Ectodermal cell (in vitro differentiated cells): ENCODE measurements around the gene NGB.
A peak's percentile ranks its signal among the peaks of the same experiment; 100 is the strongest.

Experiments
- H3K27ac ChIP-seq: 2 replicates; pipeline ENCODE4 v1.7.0; 2013; ENCODE audit warnings: mild to moderate bottlenecking, low read depth, low read length; ENCODE audit not compliant: insufficient read depth, poor library complexity, severe bottlenecking
- H3K27me3 ChIP-seq: 2 replicates; pipeline ENCODE4 v1.7.0; 2013; ENCODE audit warnings: mild to moderate bottlenecking, low read length; ENCODE audit not compliant: insufficient read depth, control insufficient read depth, poor library complexity, severe bottlenecking
- H3K36me3 ChIP-seq: one replicate; pipeline ENCODE4 v1.7.0; 2013; ENCODE audit warnings: low read length; ENCODE audit not compliant: control insufficient read depth, insufficient read depth
- H3K4me1 ChIP-seq: one replicate; pipeline ENCODE4 v1.7.0; 2013; ENCODE audit warnings: low read length; ENCODE audit not compliant: control insufficient read depth, insufficient read depth
- H3K4me3 ChIP-seq: 2 replicates; pipeline ENCODE4 v1.7.0; 2013; ENCODE audit warnings: low read depth, low read length, control low read depth; ENCODE audit not compliant: insufficient read depth
- H3K9me3 ChIP-seq: 2 replicates; pipeline ENCODE4 v1.7.0; 2013; ENCODE audit warnings: mild to moderate bottlenecking, low read length, moderate library complexity; ENCODE audit not compliant: control insufficient read depth
- WGBS, 2 experiments: methylation state at CpG; one replicate each; pipeline ENCODE4 v1.1.7; 2013; ENCODE audit warnings: missing lambda C conversion rate in 2 of 2; 5-methylcytosine and 5-hydroxymethylcytosine counted together

NGB gene

GRCh38 chr14:77278461-77279230, 7.6 kb upstream of the NGB start:
- WGBS, 2 experiments = 93 to 94% methylated on average over 14 of the region's 14 CpGs
- no peaks in the 10 kb centered on the region for H3K27me3 ChIP-seq
- H3K36me3 ChIP-seq = no peaks in the 10 kb centered on the region
- no peaks in the 10 kb centered on the region for H3K9me3 ChIP-seq
- H3K4me1 ChIP-seq = peaks cover 6% of the 10 kb centered on the region
- H3K4me3 ChIP-seq = no peak overlapping the region
- no peak overlapping the region for H3K27ac ChIP-seq

GRCh38 chr14:77276959-77277358, 6.0 kb upstream of the NGB start:
- Histone ChIP-seq H3K27ac (no peak overlapping the region), H3K27me3 (peaks cover 9% of the 10 kb centered on the region), H3K4me3 (no peak overlapping the region), H3K4me1 (peaks cover 6% of the 10 kb centered on the region), H3K9me3 (no peaks in the 10 kb centered on the region), H3K36me3 (no peaks in the 10 kb centered on the region)
- 90 to 92% methylated on average over 12 of the region's 12 CpGs for WGBS, 2 experiments

- Histone ChIP-seq H3K4me3 (no peak overlapping the region), H3K27ac (no peak overlapping the region), H3K27me3 (peaks cover 14% of the 10 kb centered on the region), H3K36me3 (no peaks in the 10 kb centered on the region), H3K4me1 (peaks cover 6% of the 10 kb centered on the region), H3K9me3 (no peaks in the 10 kb centered on the region)
- WGBS, 2 experiments = 89 to 92% methylated on average over 15 of the region's 15 CpGs
These were observed 5.4 kb upstream of the NGB start for GRCh38 chr14:77276295-77276935.

GRCh38 chr14:77275601-77276017, 4.6 kb upstream of the NGB start:
- no peaks in the 10 kb centered on the region for H3K36me3 ChIP-seq
- peaks cover 8% of the 10 kb centered on the region for H3K4me1 ChIP-seq
- peak overlapping the region; percentile 16 for H3K27ac ChIP-seq
- peaks cover 22% of the 10 kb centered on the region for H3K27me3 ChIP-seq
- no peak overlapping the region for H3K4me3 ChIP-seq
- no peaks in the 10 kb centered on the region for H3K9me3 ChIP-seq
- 39 to 40% methylated on average over 8 of the region's 8 CpGs for WGBS, 2 experiments

GRCh38 chr14:77275041-77275580, 4.1 kb upstream of the NGB start:
- no peak overlapping the region for H3K27ac ChIP-seq

GRCh38 chr14:77273796-77274195, 2.8 kb upstream of the NGB start:
- WGBS, 2 experiments = 78 to 81% methylated on average over 4 of the region's 4 CpGs
- H3K9me3 ChIP-seq = no peaks in the 10 kb centered on the region
- no peaks in the 10 kb centered on the region for H3K36me3 ChIP-seq
- H3K27me3 ChIP-seq = peaks cover 40% of the 10 kb centered on the region
- no peak overlapping the region for H3K27ac ChIP-seq
- no peak overlapping the region for H3K4me3 ChIP-seq
- H3K4me1 ChIP-seq = peaks cover 13% of the 10 kb centered on the region

More at GRCh38 chr14:77275041-77275580, 4.1 kb upstream of the NGB start:
- Histone ChIP-seq H3K9me3 (no peaks in the 10 kb centered on the region), H3K27me3 (peaks cover 27% of the 10 kb centered on the region), H3K36me3 (no peaks in the 10 kb centered on the region), H3K4me3 (no peak overlapping the region), H3K4me1 (peaks cover 13% of the 10 kb centered on the region)
- WGBS, 2 experiments = 68 to 80% methylated on average over 5 of the region's 5 CpGs

GRCh38 chr14:77272261-77272660, 1.3 kb upstream of the NGB start:
- peaks cover 13% of the 10 kb centered on the region for H3K4me1 ChIP-seq
- H3K9me3 ChIP-seq = no peaks in the 10 kb centered on the region
- 89 to 93% methylated on average over 4 of the region's 4 CpGs for WGBS, 2 experiments
- peaks cover 53% of the 10 kb centered on the region for H3K27me3 ChIP-seq
- H3K36me3 ChIP-seq = no peaks in the 10 kb centered on the region
- no peak overlapping the region for H3K4me3 ChIP-seq
- H3K27ac ChIP-seq = no peak overlapping the region

GRCh38 chr14:77270361-77271112, 469 bp downstream of the NGB start:
- H3K9me3 ChIP-seq = no peaks in the 10 kb centered on the region
- H3K27ac ChIP-seq = no peak overlapping the region
- H3K4me1 ChIP-seq = peaks cover 9% of the 10 kb centered on the region
- no peaks in the 10 kb centered on the region for H3K36me3 ChIP-seq
- peak overlapping the region; percentile 37 for H3K4me3 ChIP-seq
- 6% methylated on average over 84 of the region's 84 CpGs for WGBS, 2 experiments
- peaks cover 53% of the 10 kb centered on the region for H3K27me3 ChIP-seq

- H3K27me3 ChIP-seq = peaks cover 53% of the 10 kb centered on the region
- no peaks in the 10 kb centered on the region for H3K9me3 ChIP-seq
- no peak overlapping the region for H3K27ac ChIP-seq
- 67 to 69% methylated on average over 8 of the region's 8 CpGs for WGBS, 2 experiments
- H3K4me3 ChIP-seq = no peak overlapping the region
- peaks cover 6% of the 10 kb centered on the region for H3K4me1 ChIP-seq
- H3K36me3 ChIP-seq = no peaks in the 10 kb centered on the region
These were observed 1.9 kb downstream of the NGB start for GRCh38 chr14:77268989-77269600.
